ENCODE results near the gene MACROD1. TPM values are rescaled to one million over a fixed set of nuclear protein-coding genes. Genes with fewer than 3 reads are reported as not detected.

Gene MACROD1
- total and polyA plus RNA-seq, 5 donors from 2014 or later: 5.3 to 12.7 (median 6.5) TPM

DNA sequence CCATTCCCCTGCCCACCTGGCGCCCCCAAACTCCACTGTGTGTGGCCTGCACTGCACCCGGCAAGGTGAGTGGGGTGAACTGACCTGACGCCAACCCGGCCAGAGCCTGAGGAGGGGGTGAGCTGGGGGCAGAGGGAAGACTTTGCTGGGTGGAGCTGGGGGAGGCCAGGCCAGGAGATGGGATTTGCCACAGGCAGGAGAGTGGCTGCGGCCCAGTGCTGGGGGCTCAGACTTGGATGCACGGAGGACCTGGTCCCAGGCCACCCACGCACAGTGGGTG is 148.0 kb downstream of the MACROD1 start:
- no peaks in the 10 kb centered on the region for H3K4me1 Mint-ChIP-seq
- no peak overlapping the region for H3K4me3 ChIP-seq (ENCODE audit: low read depth, low read length)
- no peak for DNase-seq
- no peak overlapping the region for H3K27ac ChIP-seq (ENCODE audit: insufficient read depth, low read length, poor library complexity, severe bottlenecking)
- H3K9me3 ChIP-seq (ENCODE audit: control insufficient read depth in 2 of 2, low read length in 2 of 2): no peaks in the 10 kb centered on the region
- ATAC-seq (ENCODE audit: low read depth in 2 of 2): no peak
- no peak overlapping the region for H3K4me3 Mint-ChIP-seq
- H3K27me3 ChIP-seq (ENCODE audit: control insufficient read depth, insufficient read depth, low read length): no peaks in the 10 kb centered on the region
- H3K36me3 Mint-ChIP-seq: no peaks in the 10 kb centered on the region
- H3K4me1 ChIP-seq (ENCODE audit: control insufficient read depth, insufficient read depth, low read length, poor library complexity, severe bottlenecking): no peaks in the 10 kb centered on the region
- H3K27me3 Mint-ChIP-seq: no peaks in the 10 kb centered on the region
- H3K27ac Mint-ChIP-seq: no peak overlapping the region
- no peaks in the 10 kb centered on the region for H3K36me3 ChIP-seq (ENCODE audit: control insufficient read depth, insufficient read depth, low read length)
- H3K9me3 Mint-ChIP-seq: peaks cover 0 to 2% (median 0%) of the 10 kb centered on the region in 7 donors

DNA sequence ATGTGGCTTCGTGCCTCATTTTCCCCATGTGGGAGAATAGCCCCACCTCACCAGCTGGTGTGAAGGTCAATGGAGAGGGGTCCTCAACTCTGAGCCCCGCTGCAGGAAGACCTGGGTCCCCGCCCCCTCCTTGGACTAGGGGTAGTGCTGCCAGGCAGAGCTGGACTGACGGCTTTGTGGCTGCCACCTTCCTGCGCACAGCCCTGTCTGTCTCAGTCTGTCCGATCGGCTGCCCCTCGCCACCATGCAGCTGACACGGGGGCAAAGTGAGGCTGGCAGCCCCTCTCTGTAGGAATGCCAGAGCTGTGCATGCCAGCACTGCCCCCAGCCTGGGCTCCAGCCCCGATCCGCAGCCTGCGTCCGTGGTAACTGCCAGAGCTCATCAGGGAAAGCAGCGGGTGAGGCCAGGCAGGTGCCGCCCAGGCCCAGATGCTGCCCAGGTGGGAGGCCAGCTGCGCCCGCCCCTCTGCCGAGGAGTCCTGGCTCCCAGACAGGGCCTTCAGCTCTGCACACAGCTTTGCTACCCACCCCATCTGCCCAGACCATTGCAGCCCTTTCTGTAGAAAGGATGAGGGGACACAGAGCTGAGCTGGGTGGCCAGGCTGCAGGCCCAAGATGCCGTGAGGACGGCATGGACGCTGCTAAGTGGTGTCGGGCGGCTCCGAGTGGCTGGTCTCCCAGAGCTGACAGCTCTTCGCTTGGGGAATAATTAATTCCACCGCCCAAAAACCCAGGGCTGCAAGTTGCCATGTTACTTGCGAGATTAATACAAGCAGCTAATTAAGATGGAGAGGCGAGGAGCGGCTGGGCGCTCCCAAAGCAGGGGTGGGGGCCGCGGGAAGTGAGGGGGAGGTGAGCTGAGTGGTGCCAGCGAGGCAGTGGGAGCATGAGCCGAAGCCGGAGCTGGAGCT is 149.7 kb downstream of the MACROD1 start:
- Mint-ChIP-seq H3K4me1 (no peaks in the 10 kb centered on the region), H3K4me3 (peak overlapping the region in 1 of 4 donors; percentile 68), H3K9me3 (peaks cover 0 to 2% (median 0%) of the 10 kb centered on the region in 7 donors), H3K27ac (no peak overlapping the region), H3K27me3 (no peaks in the 10 kb centered on the region), H3K36me3 (no peaks in the 10 kb centered on the region)
- H3K4me1 ChIP-seq (ENCODE audit: control insufficient read depth, insufficient read depth, low read length, poor library complexity, severe bottlenecking): no peaks in the 10 kb centered on the region
- no peaks in the 10 kb centered on the region for H3K9me3 ChIP-seq (ENCODE audit: control insufficient read depth in 2 of 2, low read length in 2 of 2)
- H3K27me3 ChIP-seq (ENCODE audit: control insufficient read depth, insufficient read depth, low read length): no peaks in the 10 kb centered on the region
- DNase-seq: no peak
- H3K36me3 ChIP-seq (ENCODE audit: control insufficient read depth, insufficient read depth, low read length): no peaks in the 10 kb centered on the region
- H3K4me3 ChIP-seq (ENCODE audit: low read depth, low read length): no peak overlapping the region
- H3K27ac ChIP-seq (ENCODE audit: insufficient read depth, low read length, poor library complexity, severe bottlenecking): no peak overlapping the region
- ATAC-seq (ENCODE audit: low read depth in 2 of 2): peak in 1 of 2 donors; percentile 11

DNA sequence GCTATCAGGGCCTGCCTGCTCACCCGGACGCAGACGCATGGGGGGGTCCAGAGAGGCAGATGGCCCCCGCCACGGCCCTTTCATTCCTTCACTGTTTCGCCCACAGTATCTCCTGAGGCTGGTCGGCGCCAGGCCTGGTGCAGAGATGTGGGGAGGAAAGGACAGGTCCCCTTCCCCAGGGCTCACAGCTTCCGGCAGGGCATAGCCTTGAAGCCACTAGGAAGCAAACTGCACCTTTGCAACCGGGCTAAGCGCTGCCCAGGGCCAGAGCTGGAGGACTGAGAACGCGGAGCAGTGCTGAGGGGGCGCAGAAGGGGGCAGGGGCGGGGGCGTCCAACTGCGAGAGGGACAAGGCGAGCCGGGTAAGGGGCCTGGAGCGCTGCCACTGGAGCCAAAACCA is 150.4 kb downstream of the MACROD1 start:
- Histone ChIP-seq H3K27ac (ENCODE audit: insufficient read depth, low read length, poor library complexity, severe bottlenecking) (no peak overlapping the region), H3K4me3 (ENCODE audit: low read depth, low read length) (no peak overlapping the region), H3K4me1 (ENCODE audit: control insufficient read depth, insufficient read depth, low read length, poor library complexity, severe bottlenecking) (no peaks in the 10 kb centered on the region), H3K27me3 (ENCODE audit: control insufficient read depth, insufficient read depth, low read length) (no peaks in the 10 kb centered on the region), H3K9me3 (ENCODE audit: control insufficient read depth in 2 of 2, low read length in 2 of 2) (peaks cover 0 to 5% of the 10 kb centered on the region in 2 experiments), H3K36me3 (ENCODE audit: control insufficient read depth, insufficient read depth, low read length) (no peaks in the 10 kb centered on the region)
- H3K4me1 Mint-ChIP-seq: no peaks in the 10 kb centered on the region
- ATAC-seq (ENCODE audit: low read depth in 2 of 2): no peak
- H3K27me3 Mint-ChIP-seq: no peaks in the 10 kb centered on the region
- peaks cover 0 to 2% (median 0%) of the 10 kb centered on the region in 7 donors for H3K9me3 Mint-ChIP-seq
- DNase-seq: no peak
- no peaks in the 10 kb centered on the region for H3K36me3 Mint-ChIP-seq
- no peak overlapping the region for H3K4me3 Mint-ChIP-seq
- H3K27ac Mint-ChIP-seq: no peak overlapping the region

DNA sequence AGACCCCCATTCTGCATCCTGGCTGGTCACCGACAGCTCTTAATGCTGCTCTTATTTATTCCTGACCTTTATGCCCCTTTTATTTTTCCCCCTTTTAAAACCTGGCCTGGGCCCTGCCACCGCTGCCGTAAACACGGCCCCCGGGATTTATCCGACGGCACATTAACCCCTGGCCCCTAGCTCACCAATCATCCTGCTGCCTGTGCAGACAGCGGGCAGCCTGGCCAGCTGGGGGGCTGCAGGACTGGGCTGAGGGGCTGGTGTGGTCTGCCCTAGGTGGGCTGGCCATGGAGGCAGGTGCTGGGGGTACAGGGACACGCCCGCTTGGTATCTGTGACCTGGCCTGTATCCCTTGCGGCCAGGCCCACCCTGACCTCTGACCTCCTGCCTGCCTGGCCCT is 151.6 kb downstream of the MACROD1 start:
- H3K27ac Mint-ChIP-seq: no peak overlapping the region
- H3K9me3 Mint-ChIP-seq: peaks cover 0 to 4% (median 0%) of the 10 kb centered on the region in 7 donors
- H3K4me3 Mint-ChIP-seq: no peak overlapping the region
- DNase-seq: no peak
- H3K27me3 Mint-ChIP-seq: no peaks in the 10 kb centered on the region
- Histone ChIP-seq H3K4me3 (ENCODE audit: low read depth, low read length) (no peak overlapping the region), H3K36me3 (ENCODE audit: control insufficient read depth, insufficient read depth, low read length) (no peaks in the 10 kb centered on the region), H3K27me3 (ENCODE audit: control insufficient read depth, insufficient read depth, low read length) (no peaks in the 10 kb centered on the region), H3K27ac (ENCODE audit: insufficient read depth, low read length, poor library complexity, severe bottlenecking) (no peak overlapping the region), H3K9me3 (ENCODE audit: control insufficient read depth in 2 of 2, low read length in 2 of 2) (peaks cover 0 to 8% of the 10 kb centered on the region in 2 experiments), H3K4me1 (ENCODE audit: control insufficient read depth, insufficient read depth, low read length, poor library complexity, severe bottlenecking) (no peaks in the 10 kb centered on the region)
- H3K36me3 Mint-ChIP-seq: no peaks in the 10 kb centered on the region
- no peaks in the 10 kb centered on the region for H3K4me1 Mint-ChIP-seq
- no peak for ATAC-seq (ENCODE audit: low read depth in 2 of 2)

DNA sequence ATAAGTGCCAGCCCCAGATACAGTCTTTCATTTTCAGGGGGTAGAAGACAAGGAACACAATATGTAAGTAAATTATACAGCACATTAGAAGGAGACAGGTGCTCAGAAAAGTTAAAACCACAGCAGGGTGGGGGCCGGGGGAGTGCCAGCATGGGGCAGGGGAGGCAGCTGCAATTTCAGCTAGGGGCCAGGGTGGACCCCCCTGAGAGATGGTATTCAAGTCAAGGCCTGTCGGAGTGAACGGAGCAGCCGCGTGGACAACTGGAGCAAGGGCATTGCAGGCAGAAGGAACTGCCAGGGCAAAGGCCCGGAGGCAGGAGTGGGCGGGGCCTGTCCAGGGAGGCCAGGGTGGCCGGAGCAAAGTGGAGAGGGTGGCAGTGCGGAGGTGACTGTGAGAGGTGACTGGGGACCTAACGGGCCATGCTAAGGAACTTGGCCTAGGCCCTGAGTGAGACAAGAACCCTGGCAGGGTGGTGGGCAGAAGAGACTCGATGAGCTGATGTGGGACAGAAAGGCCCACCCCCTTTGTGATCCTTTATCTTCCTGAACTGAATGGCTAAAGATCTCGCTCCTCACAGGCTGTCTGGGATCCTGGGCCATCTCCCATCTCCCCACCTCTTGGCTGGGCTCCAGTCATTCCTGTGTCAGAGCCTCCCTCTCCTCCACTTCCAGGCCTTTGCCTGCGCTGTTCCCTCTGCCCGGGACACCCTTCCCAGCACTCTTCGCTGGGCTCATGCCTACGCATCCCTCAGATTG is 152.6 kb downstream of the MACROD1 start:
- Histone ChIP-seq H3K4me3 (ENCODE audit: low read depth, low read length) (no peak overlapping the region), H3K27me3 (ENCODE audit: control insufficient read depth, insufficient read depth, low read length) (no peaks in the 10 kb centered on the region), H3K36me3 (ENCODE audit: control insufficient read depth, insufficient read depth, low read length) (no peaks in the 10 kb centered on the region), H3K4me1 (ENCODE audit: control insufficient read depth, insufficient read depth, low read length, poor library complexity, severe bottlenecking) (no peaks in the 10 kb centered on the region), H3K9me3 (ENCODE audit: control insufficient read depth in 2 of 2, low read length in 2 of 2) (peaks cover 0 to 8% of the 10 kb centered on the region in 2 experiments), H3K27ac (ENCODE audit: insufficient read depth, low read length, poor library complexity, severe bottlenecking) (no peak overlapping the region)
- no peaks in the 10 kb centered on the region for H3K36me3 Mint-ChIP-seq
- no peak for DNase-seq
- H3K27ac Mint-ChIP-seq: no peak overlapping the region
- peaks cover 0 to 4% (median 0%) of the 10 kb centered on the region in 7 donors for H3K9me3 Mint-ChIP-seq
- H3K4me1 Mint-ChIP-seq: no peaks in the 10 kb centered on the region
- H3K4me3 Mint-ChIP-seq: no peak overlapping the region
- ATAC-seq (ENCODE audit: low read depth in 2 of 2): no peak
- peaks cover 9% of the 10 kb centered on the region for H3K27me3 Mint-ChIP-seq

DNA sequence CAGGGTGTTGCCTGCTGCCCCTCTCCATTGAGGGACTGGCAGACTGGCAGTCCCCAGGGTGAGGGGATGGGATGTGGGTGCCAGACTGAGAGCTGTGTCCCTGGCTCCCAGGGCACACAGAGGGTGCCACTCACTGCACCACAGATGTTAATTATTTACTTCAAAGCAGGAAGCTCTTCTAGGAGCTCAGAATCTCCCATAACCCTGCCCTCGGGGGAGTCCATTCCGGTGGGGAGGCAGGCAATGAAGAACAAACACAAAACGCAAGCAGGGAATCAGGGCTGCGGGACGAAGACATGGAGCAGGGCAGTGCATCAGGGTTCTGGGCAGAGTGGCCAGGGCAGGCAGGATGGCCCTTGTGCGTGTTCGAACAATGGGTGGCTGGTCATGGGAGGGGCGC is 154.5 kb downstream of the MACROD1 start:
- DNase-seq: no peak
- ATAC-seq (ENCODE audit: low read depth in 2 of 2): no peak
- Histone ChIP-seq H3K4me1 (ENCODE audit: control insufficient read depth, insufficient read depth, low read length, poor library complexity, severe bottlenecking) (peaks cover 12% of the 10 kb centered on the region), H3K9me3 (ENCODE audit: control insufficient read depth in 2 of 2, low read length in 2 of 2) (peaks cover 0 to 8% of the 10 kb centered on the region in 2 experiments), H3K4me3 (ENCODE audit: low read depth, low read length) (no peak overlapping the region), H3K27me3 (ENCODE audit: control insufficient read depth, insufficient read depth, low read length) (no peaks in the 10 kb centered on the region), H3K36me3 (ENCODE audit: control insufficient read depth, insufficient read depth, low read length) (no peaks in the 10 kb centered on the region), H3K27ac (ENCODE audit: insufficient read depth, low read length, poor library complexity, severe bottlenecking) (no peak overlapping the region)
- H3K36me3 Mint-ChIP-seq: no peaks in the 10 kb centered on the region
- peaks cover 0 to 7% (median 0%) of the 10 kb centered on the region in 7 donors for H3K9me3 Mint-ChIP-seq
- H3K4me3 Mint-ChIP-seq: no peak overlapping the region
- no peak overlapping the region for H3K27ac Mint-ChIP-seq
- H3K27me3 Mint-ChIP-seq: peaks cover 28% of the 10 kb centered on the region
- peaks cover 0 to 10% (median 2%) of the 10 kb centered on the region in 4 donors for H3K4me1 Mint-ChIP-seq

DNA sequence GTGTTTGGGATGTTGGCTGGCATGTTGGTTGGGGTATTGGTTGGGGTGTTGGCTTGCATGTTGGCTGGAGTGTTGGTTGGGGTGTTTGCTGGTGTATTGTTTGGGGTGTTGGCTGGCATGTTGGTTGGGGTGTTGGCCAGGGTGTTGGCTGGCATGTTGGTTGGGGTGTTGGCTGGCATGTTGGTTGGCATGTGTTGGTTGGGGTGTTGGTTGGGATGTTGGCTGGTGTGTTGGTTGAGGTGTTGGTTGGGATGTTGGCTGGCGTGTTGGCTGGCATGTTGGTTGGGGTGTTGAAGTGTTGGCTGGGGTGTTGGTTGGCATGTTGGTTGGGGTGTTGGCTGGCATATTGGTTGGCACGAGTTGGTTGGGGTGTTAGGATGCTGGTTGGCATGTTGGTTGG is 155.1 kb downstream of the MACROD1 start:
- Histone ChIP-seq H3K27ac (ENCODE audit: insufficient read depth, low read length, poor library complexity, severe bottlenecking) (no peak overlapping the region), H3K4me3 (ENCODE audit: low read depth, low read length) (no peak overlapping the region), H3K27me3 (ENCODE audit: control insufficient read depth, insufficient read depth, low read length) (no peaks in the 10 kb centered on the region), H3K4me1 (ENCODE audit: control insufficient read depth, insufficient read depth, low read length, poor library complexity, severe bottlenecking) (peaks cover 12% of the 10 kb centered on the region), H3K36me3 (ENCODE audit: control insufficient read depth, insufficient read depth, low read length) (no peaks in the 10 kb centered on the region), H3K9me3 (ENCODE audit: control insufficient read depth in 2 of 2, low read length in 2 of 2) (peaks cover 0 to 8% of the 10 kb centered on the region in 2 experiments)
- Mint-ChIP-seq H3K27ac (no peak overlapping the region), H3K27me3 (peaks cover 28% of the 10 kb centered on the region), H3K4me1 (peaks cover 0 to 10% (median 2%) of the 10 kb centered on the region in 4 donors), H3K36me3 (no peaks in the 10 kb centered on the region), H3K9me3 (peaks cover 0 to 7% (median 0%) of the 10 kb centered on the region in 7 donors), H3K4me3 (no peak overlapping the region)
- DNase-seq (no peak), ATAC-seq (ENCODE audit: low read depth in 2 of 2) (no peak)

All from CD4-positive, CD25-positive, alpha-beta regulatory T cell (primary cell).